ENCODE data around the gene SNAP29.
"Not testable (repeated sequence)": the region's sequence is repeated elsewhere in the genome, so short reads cannot be mapped to it uniquely, and the experiment has no call there.

DNA sequence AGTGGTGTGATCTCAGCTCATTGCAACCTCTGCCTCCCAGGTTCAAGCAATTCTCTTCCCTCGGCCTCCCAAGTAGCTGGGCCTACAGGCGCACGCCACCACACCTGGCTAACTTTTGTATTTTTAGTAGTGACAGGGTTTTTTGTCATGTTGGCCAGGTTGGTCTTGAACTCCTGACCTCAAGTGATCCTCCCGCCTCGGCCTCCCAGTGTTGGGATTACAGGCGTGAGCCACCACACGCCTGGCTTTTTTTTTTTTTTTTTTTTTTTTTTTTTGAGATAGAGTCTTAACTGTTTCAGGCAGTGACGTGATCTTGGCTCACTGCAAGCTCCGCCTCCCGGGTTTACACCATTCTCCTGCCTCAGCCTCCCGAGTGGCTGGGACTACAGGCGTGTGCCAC, 71.6 kb downstream of the SNAP29 start:
- not testable (repeated sequence) for TF ChIP-seq POLR2AphosphoS5, POLR2A (IDR thresholded peaks at IDR 0.05; ENCODE audit: low read depth, low read length)

Data from GM12892 (cell line).